GM12872 (cell line): ENCODE data around the gene OR51Q1.

Experiments
- TF ChIP-seq, protein P1 (sequence below): IDR thresholded peaks from 3 replicates; pipeline ENCODE4 v1.5.1; 2011; ENCODE audit warnings: low read depth, mild to moderate bottlenecking, low read length, moderate library complexity; ENCODE audit not compliant: insufficient read depth

OR51Q1 gene

DNA sequence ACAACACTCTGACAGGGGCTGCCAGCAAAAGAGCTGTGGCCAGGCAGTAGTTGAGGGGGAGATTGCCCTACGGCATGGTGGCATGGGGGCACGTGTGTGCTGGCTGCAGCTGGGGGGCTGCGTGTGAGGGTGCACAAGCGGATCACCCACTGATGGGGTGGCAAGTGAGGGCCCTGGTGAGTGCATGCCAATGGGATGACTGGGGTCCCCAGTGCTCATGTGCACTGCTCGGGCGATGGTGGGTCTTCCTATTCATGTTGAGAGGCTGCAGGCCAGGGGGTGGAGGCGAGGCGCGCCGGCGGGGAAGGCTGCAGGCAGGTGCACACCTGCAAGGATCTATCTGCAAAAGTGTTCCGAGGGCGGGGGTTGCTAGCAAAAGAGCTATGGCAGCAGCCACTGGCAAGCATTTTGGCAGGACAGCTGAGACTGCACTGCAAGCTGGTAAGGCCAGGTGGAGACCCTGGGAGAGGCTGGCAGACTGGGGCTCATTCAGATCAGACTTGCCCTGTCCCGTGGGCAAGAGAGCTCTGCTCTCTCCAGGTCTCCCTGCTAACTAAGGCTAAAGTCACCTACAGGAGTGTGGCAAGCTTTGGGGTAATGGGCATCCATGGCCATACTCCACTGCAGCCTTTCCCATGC is 39.2 kb downstream of the OR51Q1 start:
- TF ChIP-seq, protein P1, sequence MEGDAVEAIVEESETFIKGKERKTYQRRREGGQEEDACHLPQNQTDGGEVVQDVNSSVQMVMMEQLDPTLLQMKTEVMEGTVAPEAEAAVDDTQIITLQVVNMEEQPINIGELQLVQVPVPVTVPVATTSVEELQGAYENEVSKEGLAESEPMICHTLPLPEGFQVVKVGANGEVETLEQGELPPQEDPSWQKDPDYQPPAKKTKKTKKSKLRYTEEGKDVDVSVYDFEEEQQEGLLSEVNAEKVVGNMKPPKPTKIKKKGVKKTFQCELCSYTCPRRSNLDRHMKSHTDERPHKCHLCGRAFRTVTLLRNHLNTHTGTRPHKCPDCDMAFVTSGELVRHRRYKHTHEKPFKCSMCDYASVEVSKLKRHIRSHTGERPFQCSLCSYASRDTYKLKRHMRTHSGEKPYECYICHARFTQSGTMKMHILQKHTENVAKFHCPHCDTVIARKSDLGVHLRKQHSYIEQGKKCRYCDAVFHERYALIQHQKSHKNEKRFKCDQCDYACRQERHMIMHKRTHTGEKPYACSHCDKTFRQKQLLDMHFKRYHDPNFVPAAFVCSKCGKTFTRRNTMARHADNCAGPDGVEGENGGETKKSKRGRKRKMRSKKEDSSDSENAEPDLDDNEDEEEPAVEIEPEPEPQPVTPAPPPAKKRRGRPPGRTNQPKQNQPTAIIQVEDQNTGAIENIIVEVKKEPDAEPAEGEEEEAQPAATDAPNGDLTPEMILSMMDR, result no peak

DNA sequence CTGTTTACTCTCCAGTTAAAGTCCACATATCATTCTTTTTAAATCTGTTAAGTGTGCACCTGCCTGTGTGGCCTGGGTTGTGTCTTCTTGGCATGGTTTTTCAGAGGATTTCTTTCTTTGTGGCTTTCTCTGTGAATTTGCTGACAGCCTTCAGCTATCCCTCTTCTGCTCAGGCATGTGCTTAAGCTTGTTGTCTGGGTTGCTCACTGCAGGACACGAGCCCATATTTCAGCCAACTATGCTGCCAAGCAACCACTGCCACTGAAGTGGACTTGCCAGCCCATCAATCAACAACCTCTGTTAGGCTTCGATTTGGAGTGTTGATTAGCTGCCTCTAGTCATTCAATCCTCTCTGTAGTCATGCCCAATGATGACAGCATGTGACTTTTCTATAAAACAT is 45.6 kb downstream of the OR51Q1 start:
- TF ChIP-seq, protein P1, result no peak
